ENCODE measurements around the gene EID3.

The EID3 gene

GRCh38 chr12:104344682-104345081 is 41.1 kb downstream of the EID3 start:
- Histone ChIP-seq H3K4me1 (ENCODE audit: low read length) (no peaks in the 10 kb centered on the region), H3K9ac (ENCODE audit: low read length) (no peak overlapping the region), H3K79me2 (ENCODE audit: low read length) (peaks cover 3% of the 10 kb centered on the region; the same call in 1 of the 2 replicates), H3K9me3 (ENCODE audit: insufficient read depth, low read length) (no peaks in the 10 kb centered on the region), H4K20me1 (ENCODE audit: insufficient read depth, low read length) (no peaks in the 10 kb centered on the region), H3K27ac (ENCODE audit: low read length) (no peak overlapping the region), H2AFZ (ENCODE audit: low read depth, low read length) (no peak overlapping the region), H3K36me3 (replicated peaks; ENCODE audit: low read depth, low read length) (peaks cover 52% of the 10 kb centered on the region), H3K4me3 (ENCODE audit: low read length) (no peak overlapping the region), H3K27me3 (ENCODE audit: low read depth, low read length) (no peaks in the 10 kb centered on the region), H3K4me2 (ENCODE audit: low read length) (no peak overlapping the region)
- TF ChIP-seq EZH2phosphoT487 (IDR thresholded peaks at IDR 0.05; ENCODE audit: low read depth) (no peak), CTCF (IDR thresholded peaks at IDR 0.05; ENCODE audit: low read depth, low read length) (no peak)

DNA sequence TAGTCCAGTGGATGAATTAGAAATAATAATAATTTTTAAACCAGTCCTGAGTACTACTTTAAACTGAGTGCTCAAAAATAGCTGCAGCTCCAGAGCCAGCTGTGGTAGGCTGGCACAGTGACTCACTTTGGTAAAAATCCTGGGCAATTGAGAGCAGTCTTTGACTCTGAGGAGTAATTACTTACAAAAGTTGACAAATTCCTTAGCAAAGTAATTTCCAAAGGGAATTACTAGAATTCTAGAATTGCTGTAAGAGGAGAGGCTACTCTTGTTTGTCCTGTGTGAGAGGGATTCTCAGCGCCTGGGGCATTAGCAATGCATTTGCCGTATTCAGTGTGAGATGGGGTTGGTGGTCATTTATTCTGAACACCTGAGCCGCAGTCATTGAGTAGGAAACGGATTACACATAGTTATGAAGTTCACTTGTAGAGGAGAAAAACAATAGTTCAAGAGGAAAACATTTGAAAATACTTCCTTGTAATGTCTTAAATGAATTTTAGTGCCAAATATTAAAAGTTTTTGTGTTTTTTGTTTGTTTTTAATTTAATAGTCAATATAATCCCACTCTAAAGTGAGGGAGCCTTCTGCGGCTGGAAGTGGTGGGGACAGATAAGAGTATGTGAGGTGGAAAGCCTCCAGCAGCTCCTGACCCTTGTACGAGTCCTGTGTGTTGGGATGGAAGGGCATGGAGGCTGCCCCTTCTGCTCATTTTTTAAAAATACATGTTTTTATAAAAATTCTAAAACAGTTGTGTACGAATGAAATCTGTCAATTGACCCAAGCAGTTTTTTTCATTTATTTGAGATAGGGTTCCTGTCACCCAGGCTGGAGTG is 41.9 kb downstream of the EID3 start:
- Histone ChIP-seq H3K36me3 (replicated peaks; ENCODE audit: low read depth, low read length) (peaks cover 50% of the 10 kb centered on the region), H4K20me1 (ENCODE audit: insufficient read depth, low read length) (no peaks in the 10 kb centered on the region), H3K27ac (ENCODE audit: low read length) (no peak overlapping the region)

DNA sequence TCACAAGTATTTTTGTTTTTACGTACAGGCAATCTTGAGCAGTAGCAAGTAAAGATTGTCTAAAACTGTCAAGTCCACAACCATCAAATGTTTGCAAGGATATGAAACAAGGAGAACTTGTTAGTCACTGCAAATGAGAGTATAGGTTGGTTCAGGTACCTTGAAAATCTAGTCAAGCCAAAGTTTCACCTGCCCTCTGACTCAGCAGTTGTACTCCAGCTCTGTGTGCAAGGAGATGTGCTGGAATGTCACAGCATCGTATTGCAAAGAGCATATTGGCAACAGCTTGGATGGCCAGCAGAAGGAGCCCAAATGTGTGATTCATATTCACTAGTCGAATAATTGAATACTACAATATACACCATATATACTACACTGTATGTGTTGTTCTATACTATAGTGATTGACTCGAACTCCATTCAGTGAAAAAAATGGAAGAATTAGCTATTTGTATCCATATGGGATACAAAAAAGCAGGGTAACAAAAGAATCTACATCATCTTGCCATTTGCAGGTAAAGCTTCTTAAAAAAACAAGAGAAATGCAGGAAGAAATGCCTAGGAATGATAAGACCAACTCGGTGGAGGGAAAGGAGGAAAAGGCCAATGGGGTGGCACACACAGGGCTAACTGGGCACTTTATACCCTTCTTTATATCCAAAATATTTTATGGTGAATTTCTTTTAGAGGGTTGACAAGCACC is 44.0 kb downstream of the EID3 start:
- Histone ChIP-seq H4K20me1 (ENCODE audit: insufficient read depth, low read length) (no peaks in the 10 kb centered on the region; the same call in 1 of the 2 replicates), H3K79me2 (ENCODE audit: low read length) (peaks cover 4% of the 10 kb centered on the region), H3K27ac (ENCODE audit: low read length) (no peak overlapping the region), H3K4me1 (ENCODE audit: low read length) (no peaks in the 10 kb centered on the region), H3K27me3 (ENCODE audit: low read depth, low read length) (no peaks in the 10 kb centered on the region), H2AFZ (ENCODE audit: low read depth, low read length) (no peak overlapping the region), H3K9ac (ENCODE audit: low read length) (no peak overlapping the region), H3K36me3 (replicated peaks; ENCODE audit: low read depth, low read length) (peaks cover 42% of the 10 kb centered on the region), H3K4me2 (ENCODE audit: low read length) (no peak overlapping the region), H3K4me3 (ENCODE audit: low read length) (no peak overlapping the region), H3K9me3 (ENCODE audit: insufficient read depth, low read length) (no peaks in the 10 kb centered on the region)
- TF ChIP-seq CTCF (IDR thresholded peaks at IDR 0.05; ENCODE audit: low read depth, low read length) (no peak), EZH2phosphoT487 (IDR thresholded peaks at IDR 0.05; ENCODE audit: low read depth) (no peak)

More for the DNA sequence above, 41.9 kb downstream of the EID3 start:
- TF ChIP-seq EZH2phosphoT487 (IDR thresholded peaks at IDR 0.05; ENCODE audit: low read depth) = no peak
- no peak for TF ChIP-seq CTCF (IDR thresholded peaks at IDR 0.05; ENCODE audit: low read depth, low read length)
- Histone ChIP-seq H3K9ac (ENCODE audit: low read length) (no peak overlapping the region), H3K79me2 (ENCODE audit: low read length) (peaks cover 7% of the 10 kb centered on the region), H3K27me3 (ENCODE audit: low read depth, low read length) (no peaks in the 10 kb centered on the region), H3K4me2 (ENCODE audit: low read length) (no peak overlapping the region), H3K4me1 (ENCODE audit: low read length) (no peaks in the 10 kb centered on the region), H3K9me3 (ENCODE audit: insufficient read depth, low read length) (no peaks in the 10 kb centered on the region), H3K4me3 (ENCODE audit: low read length) (no peak overlapping the region), H2AFZ (ENCODE audit: low read depth, low read length) (no peak overlapping the region)

DNA sequence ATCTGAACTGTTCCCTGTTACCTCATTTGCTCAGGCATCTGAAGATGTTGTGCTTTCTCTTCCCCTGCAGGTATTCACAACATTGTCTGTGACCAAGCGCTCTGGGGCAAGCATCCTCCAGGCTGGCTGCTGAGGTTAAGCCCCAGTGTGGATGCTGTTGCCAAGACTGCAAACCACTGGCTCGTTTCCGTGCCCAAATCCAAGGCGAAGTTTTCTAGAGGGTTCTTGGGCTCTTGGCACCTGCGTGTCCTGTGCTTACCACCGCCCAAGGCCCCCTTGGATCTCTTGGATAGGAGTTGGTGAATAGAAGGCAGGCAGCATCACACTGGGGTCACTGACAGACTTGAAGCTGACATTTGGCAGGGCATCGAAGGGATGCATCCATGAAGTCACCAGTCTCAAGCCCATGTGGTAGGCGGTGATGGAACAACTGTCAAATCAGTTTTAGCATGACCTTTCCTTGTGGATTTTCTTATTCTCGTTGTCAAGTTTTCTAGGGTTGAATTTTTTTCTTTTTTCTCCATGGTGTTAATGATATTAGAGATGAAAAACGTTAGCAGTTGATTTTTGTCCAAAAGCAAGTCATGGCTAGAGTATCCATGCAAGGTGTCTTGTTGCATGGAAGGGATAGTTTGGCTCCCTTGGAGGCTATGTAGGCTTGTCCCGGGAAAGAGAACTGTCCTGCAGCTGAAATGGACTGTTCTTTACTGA is 44.9 kb downstream of the EID3 start:
- H2AFZ ChIP-seq (ENCODE audit: low read depth, low read length) = no peak overlapping the region
- no peak overlapping the region for H3K4me2 ChIP-seq (ENCODE audit: low read length)
- H3K79me2 ChIP-seq (ENCODE audit: low read length) = peaks cover 4% of the 10 kb centered on the region
- H4K20me1 ChIP-seq (ENCODE audit: insufficient read depth, low read length) = no peaks in the 10 kb centered on the region; the same call in 1 of the 2 replicates
- TF ChIP-seq CTCF (IDR thresholded peaks at IDR 0.05; ENCODE audit: low read depth, low read length) = no peak
- no peak for TF ChIP-seq EZH2phosphoT487 (IDR thresholded peaks at IDR 0.05; ENCODE audit: low read depth)
- H3K4me1 ChIP-seq (ENCODE audit: low read length) = no peaks in the 10 kb centered on the region
- H3K27ac ChIP-seq (ENCODE audit: low read length) = no peak overlapping the region
- H3K4me3 ChIP-seq (ENCODE audit: low read length) = no peak overlapping the region
- no peak overlapping the region for H3K9ac ChIP-seq (ENCODE audit: low read length)
- no peaks in the 10 kb centered on the region for H3K9me3 ChIP-seq (ENCODE audit: insufficient read depth, low read length)
- peaks cover 44% of the 10 kb centered on the region for H3K36me3 ChIP-seq (replicated peaks; ENCODE audit: low read depth, low read length)
- no peaks in the 10 kb centered on the region for H3K27me3 ChIP-seq (ENCODE audit: low read depth, low read length)
